ENCODE data around the gene CPLANE2.
"Not testable (repeated sequence)": the region's sequence is repeated elsewhere in the genome, so short reads cannot be mapped to it uniquely, and the experiment has no call there.

Gene CPLANE2

GRCh38 chr1:16231331-16232315 lies 5.4 kb downstream of the CPLANE2 start:
- no peak overlapping the region for H3K9ac ChIP-seq (ENCODE audit: low read depth in 1 of 2, low read length in 2 of 2)
- H3K9me3 ChIP-seq (ENCODE audit: control insufficient read depth in 1 of 2, low read length in 2 of 2) = no peaks in the 10 kb centered on the region
- H3K27ac ChIP-seq (ENCODE audit: low read depth, low read length) = no peak overlapping the region
- H3K27me3 ChIP-seq (ENCODE audit: control insufficient read depth in 1 of 2, insufficient read depth in 2 of 2, low read length in 2 of 2) = peaks cover 0 to 7% of the 10 kb centered on the region in 2 donors
- peaks cover 5 to 9% of the 10 kb centered on the region in 2 donors for H3K4me1 ChIP-seq (ENCODE audit: control insufficient read depth in 1 of 2, insufficient read depth in 2 of 2, low read length in 2 of 2)
- H3K4me3 ChIP-seq (ENCODE audit: low read depth in 1 of 2, low read length in 2 of 2) = no peak overlapping the region
- H3K36me3 ChIP-seq (ENCODE audit: control insufficient read depth in 1 of 2, insufficient read depth in 2 of 2, low read length in 2 of 2) = peaks cover 0 to 2% of the 10 kb centered on the region in 2 donors

GRCh38 chr1:16230744-16231143 lies 6.2 kb downstream of the CPLANE2 start:
- peaks cover 0 to 2% of the 10 kb centered on the region in 2 donors for H3K36me3 ChIP-seq (ENCODE audit: control insufficient read depth in 1 of 2, insufficient read depth in 2 of 2, low read length in 2 of 2)
- no peak overlapping the region for H3K4me3 ChIP-seq (ENCODE audit: low read depth in 1 of 2, low read length in 2 of 2)
- no peak overlapping the region for H3K27ac ChIP-seq (ENCODE audit: low read depth, low read length)
- H3K27me3 ChIP-seq (ENCODE audit: control insufficient read depth in 1 of 2, insufficient read depth in 2 of 2, low read length in 2 of 2) = peaks cover 0 to 10% of the 10 kb centered on the region in 2 donors
- no peaks in the 10 kb centered on the region for H3K9me3 ChIP-seq (ENCODE audit: control insufficient read depth in 1 of 2, low read length in 2 of 2)
- H3K4me1 ChIP-seq (ENCODE audit: control insufficient read depth in 1 of 2, insufficient read depth in 2 of 2, low read length in 2 of 2) = peaks cover 0 to 4% of the 10 kb centered on the region in 2 donors
- H3K9ac ChIP-seq (ENCODE audit: low read depth in 1 of 2, low read length in 2 of 2) = no peak overlapping the region

GRCh38 chr1:16229976-16230740 lies 6.8 kb downstream of the CPLANE2 start:
- no peaks in the 10 kb centered on the region for H3K9me3 ChIP-seq (ENCODE audit: control insufficient read depth in 1 of 2, low read length in 2 of 2)
- H3K9ac ChIP-seq (ENCODE audit: low read depth in 1 of 2, low read length in 2 of 2) = no peak overlapping the region
- H3K27me3 ChIP-seq (ENCODE audit: control insufficient read depth in 1 of 2, insufficient read depth in 2 of 2, low read length in 2 of 2) = peaks cover 0 to 10% of the 10 kb centered on the region in 2 donors
- H3K4me3 ChIP-seq (ENCODE audit: low read depth in 1 of 2, low read length in 2 of 2) = no peak overlapping the region
- no peak overlapping the region for H3K27ac ChIP-seq (ENCODE audit: low read depth, low read length)
- peaks cover 0 to 4% of the 10 kb centered on the region in 2 donors for H3K4me1 ChIP-seq (ENCODE audit: control insufficient read depth in 1 of 2, insufficient read depth in 2 of 2, low read length in 2 of 2)
- peaks cover 0 to 2% of the 10 kb centered on the region in 2 donors for H3K36me3 ChIP-seq (ENCODE audit: control insufficient read depth in 1 of 2, insufficient read depth in 2 of 2, low read length in 2 of 2)

GRCh38 chr1:16226490-16227179 lies 10.3 kb downstream of the CPLANE2 start:
- Histone ChIP-seq H3K9ac (ENCODE audit: low read depth in 1 of 2, low read length in 2 of 2) (peak overlapping the region; percentile 10 to 54), H3K4me1 (ENCODE audit: control insufficient read depth in 1 of 2, insufficient read depth in 2 of 2, low read length in 2 of 2) (peaks cover 0 to 4% of the 10 kb centered on the region in 2 donors), H3K27me3 (ENCODE audit: control insufficient read depth in 1 of 2, insufficient read depth in 2 of 2, low read length in 2 of 2) (peaks cover 0 to 10% of the 10 kb centered on the region in 2 donors), H3K9me3 (ENCODE audit: control insufficient read depth in 1 of 2, low read length in 2 of 2) (no peaks in the 10 kb centered on the region), H3K4me3 (ENCODE audit: low read depth in 1 of 2, low read length in 2 of 2) (peak overlapping the region; percentile 48 to 65), H3K27ac (ENCODE audit: low read depth, low read length) (peak overlapping the region; percentile 25), H3K36me3 (ENCODE audit: control insufficient read depth in 1 of 2, insufficient read depth in 2 of 2, low read length in 2 of 2) (no peaks in the 10 kb centered on the region)

GRCh38 chr1:16226129-16226489 lies 10.9 kb downstream of the CPLANE2 start:
- H3K36me3 ChIP-seq (ENCODE audit: control insufficient read depth in 1 of 2, insufficient read depth in 2 of 2, low read length in 2 of 2) = no peaks in the 10 kb centered on the region
- H3K4me1 ChIP-seq (ENCODE audit: control insufficient read depth in 1 of 2, insufficient read depth in 2 of 2, low read length in 2 of 2) = peaks cover 0 to 4% of the 10 kb centered on the region in 2 donors
- no peak overlapping the region for H3K27ac ChIP-seq (ENCODE audit: low read depth, low read length)
- no peaks in the 10 kb centered on the region for H3K9me3 ChIP-seq (ENCODE audit: control insufficient read depth in 1 of 2, low read length in 2 of 2)
- H3K4me3 ChIP-seq (ENCODE audit: low read depth in 1 of 2, low read length in 2 of 2) = peak overlapping the region in 1 of 2 donors; percentile 48
- peaks cover 0 to 10% of the 10 kb centered on the region in 2 donors for H3K27me3 ChIP-seq (ENCODE audit: control insufficient read depth in 1 of 2, insufficient read depth in 2 of 2, low read length in 2 of 2)
- H3K9ac ChIP-seq (ENCODE audit: low read depth in 1 of 2, low read length in 2 of 2) = peak overlapping the region; percentile 10 to 43

GRCh38 chr1:16224472-16224871 lies 12.5 kb downstream of the CPLANE2 start:
- Histone ChIP-seq H3K9ac (ENCODE audit: low read depth in 1 of 2, low read length in 2 of 2) (no peak overlapping the region), H3K27ac (ENCODE audit: low read depth, low read length) (no peak overlapping the region), H3K9me3 (ENCODE audit: control insufficient read depth in 1 of 2, low read length in 2 of 2) (no peaks in the 10 kb centered on the region), H3K4me1 (ENCODE audit: control insufficient read depth in 1 of 2, insufficient read depth in 2 of 2, low read length in 2 of 2) (peaks cover 8 to 12% of the 10 kb centered on the region in 2 donors), H3K4me3 (ENCODE audit: low read depth in 1 of 2, low read length in 2 of 2) (no peak overlapping the region), H3K36me3 (ENCODE audit: control insufficient read depth in 1 of 2, insufficient read depth in 2 of 2, low read length in 2 of 2) (no peaks in the 10 kb centered on the region), H3K27me3 (ENCODE audit: control insufficient read depth in 1 of 2, insufficient read depth in 2 of 2, low read length in 2 of 2) (peaks cover 0 to 10% of the 10 kb centered on the region in 2 donors)

- H3K9me3 ChIP-seq (ENCODE audit: control insufficient read depth in 1 of 2, low read length in 2 of 2); H3K9ac ChIP-seq (ENCODE audit: low read depth in 1 of 2, low read length in 2 of 2); H3K4me3 ChIP-seq (ENCODE audit: low read depth in 1 of 2, low read length in 2 of 2); H3K36me3 ChIP-seq (ENCODE audit: control insufficient read depth in 1 of 2, insufficient read depth in 2 of 2, low read length in 2 of 2); H3K27ac ChIP-seq (ENCODE audit: low read depth, low read length); H3K27me3 ChIP-seq (ENCODE audit: control insufficient read depth in 1 of 2, insufficient read depth in 2 of 2, low read length in 2 of 2): not testable (repeated sequence)
- H3K4me1 ChIP-seq (ENCODE audit: control insufficient read depth in 1 of 2, insufficient read depth in 2 of 2, low read length in 2 of 2) = peaks cover 21 to 26% of the 10 kb centered on the region in 2 donors
Observed at GRCh38 chr1:16222716-16223115, 14.3 kb downstream of the CPLANE2 start.

- Histone ChIP-seq H3K36me3 (ENCODE audit: control insufficient read depth in 1 of 2, insufficient read depth in 2 of 2, low read length in 2 of 2) (no peaks in the 10 kb centered on the region), H3K9me3 (ENCODE audit: control insufficient read depth in 1 of 2, low read length in 2 of 2) (no peaks in the 10 kb centered on the region), H3K27me3 (ENCODE audit: control insufficient read depth in 1 of 2, insufficient read depth in 2 of 2, low read length in 2 of 2) (peaks cover 0 to 1% of the 10 kb centered on the region in 2 donors), H3K4me1 (ENCODE audit: control insufficient read depth in 1 of 2, insufficient read depth in 2 of 2, low read length in 2 of 2) (peaks cover 26 to 34% of the 10 kb centered on the region in 2 donors), H3K27ac (ENCODE audit: low read depth, low read length) (no peak overlapping the region), H3K9ac (ENCODE audit: low read depth in 1 of 2, low read length in 2 of 2) (no peak overlapping the region), H3K4me3 (ENCODE audit: low read depth in 1 of 2, low read length in 2 of 2) (no peak overlapping the region)
Observed at GRCh38 chr1:16221499-16221898, 15.5 kb downstream of the CPLANE2 start.

GRCh38 chr1:16219968-16220500 lies 16.9 kb downstream of the CPLANE2 start:
- Histone ChIP-seq H3K9me3 (ENCODE audit: control insufficient read depth in 1 of 2, low read length in 2 of 2) (no peaks in the 10 kb centered on the region), H3K36me3 (ENCODE audit: control insufficient read depth in 1 of 2, insufficient read depth in 2 of 2, low read length in 2 of 2) (no peaks in the 10 kb centered on the region), H3K27ac (ENCODE audit: low read depth, low read length) (no peak overlapping the region), H3K27me3 (ENCODE audit: control insufficient read depth in 1 of 2, insufficient read depth in 2 of 2, low read length in 2 of 2) (no peaks in the 10 kb centered on the region), H3K9ac (ENCODE audit: low read depth in 1 of 2, low read length in 2 of 2) (no peak overlapping the region), H3K4me3 (ENCODE audit: low read depth in 1 of 2, low read length in 2 of 2) (peak overlapping the region; percentile 51 to 52), H3K4me1 (ENCODE audit: control insufficient read depth in 1 of 2, insufficient read depth in 2 of 2, low read length in 2 of 2) (peaks cover 34 to 37% of the 10 kb centered on the region in 2 donors)

All from duodenal mucosa (tissue), 2 donors.